Activated gamma-delta T cell treated with Interleukin-2 at 50 U/mL for 16 hours (primary cell): Measurements from ENCODE around the gene RPUSD4.

Experiments
- DNase-seq: peaks from one replicate; pipeline ENCODE4 v3.0.0-alpha.2; 2020

RPUSD4 gene

DNA sequence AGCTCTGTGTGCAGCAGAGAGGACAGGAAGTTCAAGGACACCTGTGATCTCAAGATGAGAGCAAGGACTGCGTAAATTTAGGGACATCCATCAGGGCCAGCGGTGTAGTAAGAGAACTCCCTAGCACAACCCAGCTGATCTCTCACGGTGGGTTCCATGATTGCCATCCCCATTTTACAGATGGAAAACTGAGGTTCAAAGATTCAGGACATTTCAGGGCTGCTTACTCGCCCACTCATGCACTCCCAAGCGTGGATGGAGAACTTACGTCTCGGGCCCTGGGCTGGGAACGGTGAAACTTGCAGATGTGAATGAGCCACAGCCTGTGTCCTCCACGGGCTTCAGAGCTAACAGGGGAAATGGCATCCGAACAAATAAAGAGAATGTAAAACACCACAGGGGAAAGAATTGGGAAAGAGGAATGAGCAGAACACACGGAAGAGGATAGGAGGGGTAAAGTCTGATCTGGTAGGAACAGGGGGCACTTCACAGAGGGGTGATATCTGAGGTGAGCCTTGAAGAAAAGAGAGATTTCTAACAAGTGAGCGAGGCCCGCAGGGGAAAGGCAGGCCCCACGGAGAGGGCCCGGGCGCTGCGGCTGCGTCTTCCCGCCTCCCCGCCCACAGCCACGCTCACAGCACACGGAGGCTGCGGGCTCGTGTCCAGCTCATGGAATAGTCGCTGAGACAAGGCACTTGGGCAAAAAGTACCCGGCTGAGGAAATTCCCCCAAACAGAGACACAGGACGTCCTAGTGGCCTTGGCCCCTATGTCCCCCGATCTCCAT lies 55.9 kb downstream of the RPUSD4 start:
- DNase-seq: no peak

DNA sequence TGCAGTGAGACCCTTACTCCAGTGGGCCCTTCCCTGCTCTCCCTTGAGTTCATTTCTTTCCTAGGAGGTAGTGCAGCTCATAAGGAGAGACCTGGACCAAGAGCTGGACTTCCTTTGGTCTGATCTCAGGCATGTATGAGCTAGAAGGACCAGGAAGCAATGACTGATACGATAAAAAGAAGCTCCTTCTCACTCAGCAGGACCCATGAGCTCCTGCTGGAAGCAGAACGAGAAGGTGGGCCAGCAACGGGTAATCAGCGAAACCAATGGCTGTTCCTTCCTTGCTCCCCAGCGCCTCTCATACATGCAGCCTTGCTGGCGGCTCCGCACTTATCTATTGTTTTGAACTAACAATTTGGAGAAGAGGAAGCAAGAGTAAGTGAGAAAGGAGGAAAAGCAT lies 56.8 kb downstream of the RPUSD4 start:
- no peak for DNase-seq

DNA sequence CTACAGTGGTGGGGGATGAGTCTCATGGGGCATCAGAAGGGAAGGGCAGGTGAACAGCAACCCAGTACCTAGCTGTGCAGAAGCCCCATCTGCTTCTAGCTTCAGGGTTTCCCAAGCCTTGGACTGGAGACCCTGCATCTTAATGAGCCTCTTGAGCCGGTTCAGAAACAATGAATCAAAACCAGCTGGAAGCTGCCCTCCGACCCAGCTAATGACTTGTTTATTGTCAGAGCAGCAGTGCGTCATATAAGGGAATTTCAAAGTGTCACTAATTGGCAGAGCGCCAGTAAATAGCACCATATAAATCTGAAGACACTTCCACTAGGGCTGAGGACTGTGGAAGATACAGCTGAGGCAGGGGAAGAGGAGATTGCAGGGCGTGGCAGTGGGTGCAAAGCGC lies 57.5 kb downstream of the RPUSD4 start:
- DNase-seq: no peak

DNA sequence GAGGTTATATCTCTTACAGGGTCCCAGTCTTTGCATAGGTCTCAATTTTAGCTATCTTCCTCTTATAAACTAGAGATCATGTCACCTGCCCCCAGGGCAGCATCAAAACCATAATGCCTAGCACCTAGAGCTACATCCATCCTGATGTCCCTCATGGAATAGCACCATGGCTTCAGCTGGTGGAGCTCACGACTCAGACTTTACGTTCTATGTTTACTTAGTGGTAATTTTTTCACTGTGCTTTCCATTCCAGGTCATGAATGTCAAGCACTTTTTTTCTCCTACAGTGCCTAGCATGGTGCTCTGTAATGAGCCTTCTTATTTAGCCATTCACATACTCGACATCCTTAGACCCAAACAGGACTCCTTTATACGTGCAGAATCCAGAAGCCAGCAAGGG lies 58.4 kb downstream of the RPUSD4 start:
- DNase-seq: no peak

DNA sequence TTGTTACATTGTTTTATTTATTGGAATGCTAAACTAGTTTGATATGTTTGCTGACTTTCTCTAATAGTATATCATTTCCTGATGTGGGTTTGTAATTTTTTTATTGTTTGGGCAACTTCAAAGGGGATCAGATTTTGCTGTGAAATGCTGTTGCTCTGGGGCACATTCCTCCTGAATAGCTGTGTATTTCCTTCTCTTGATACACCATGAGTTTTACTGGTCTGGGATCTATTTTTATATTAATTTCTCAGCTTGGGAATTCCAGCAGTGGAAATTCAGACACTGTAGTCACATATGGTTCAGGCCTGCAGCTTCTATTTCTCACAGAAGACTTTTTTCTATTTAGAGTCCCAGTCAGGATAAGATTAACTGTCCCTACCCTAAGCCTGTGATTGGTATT lies 58.9 kb downstream of the RPUSD4 start:
- no peak for DNase-seq

DNA sequence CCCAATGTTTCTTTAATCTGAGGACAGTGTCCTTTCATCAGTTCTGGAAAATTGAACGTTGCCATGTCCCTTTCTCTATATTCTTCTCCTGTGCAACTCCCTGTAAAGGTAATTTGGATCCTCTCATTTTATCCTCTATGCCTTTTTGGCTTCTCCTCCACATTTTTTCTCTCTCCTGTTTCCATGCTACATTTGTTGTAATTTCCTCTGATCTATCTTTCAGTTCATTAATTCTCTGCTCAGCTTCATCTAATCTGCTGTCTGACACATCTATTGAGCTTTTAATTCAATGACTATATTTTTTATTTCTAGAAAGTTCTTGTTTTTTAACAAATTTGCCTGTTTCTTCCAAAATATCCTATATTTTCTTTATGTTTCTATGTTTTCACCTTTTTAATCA lies 59.3 kb downstream of the RPUSD4 start:
- DNase-seq: no peak
